ENCODE results near the gene SNX17. TPM values are rescaled to one million over a fixed set of nuclear protein-coding genes. Genes with fewer than 3 reads are reported as not detected.

Gene SNX17
- total RNA-seq: 57.0 TPM

GRCh38 chr2:27370026-27370815 is at the start of gene SNX17, which contains the start of gene EIF2B4:
TSS of gene SNX17 (plus strand) at chr2:27370616. CDS start at chr2:27370744, 128 bp downstream.
TSS of gene EIF2B4 (minus strand) at chr2:27370338. CDS start at chr2:27370314, 24 bp downstream.

DNA sequence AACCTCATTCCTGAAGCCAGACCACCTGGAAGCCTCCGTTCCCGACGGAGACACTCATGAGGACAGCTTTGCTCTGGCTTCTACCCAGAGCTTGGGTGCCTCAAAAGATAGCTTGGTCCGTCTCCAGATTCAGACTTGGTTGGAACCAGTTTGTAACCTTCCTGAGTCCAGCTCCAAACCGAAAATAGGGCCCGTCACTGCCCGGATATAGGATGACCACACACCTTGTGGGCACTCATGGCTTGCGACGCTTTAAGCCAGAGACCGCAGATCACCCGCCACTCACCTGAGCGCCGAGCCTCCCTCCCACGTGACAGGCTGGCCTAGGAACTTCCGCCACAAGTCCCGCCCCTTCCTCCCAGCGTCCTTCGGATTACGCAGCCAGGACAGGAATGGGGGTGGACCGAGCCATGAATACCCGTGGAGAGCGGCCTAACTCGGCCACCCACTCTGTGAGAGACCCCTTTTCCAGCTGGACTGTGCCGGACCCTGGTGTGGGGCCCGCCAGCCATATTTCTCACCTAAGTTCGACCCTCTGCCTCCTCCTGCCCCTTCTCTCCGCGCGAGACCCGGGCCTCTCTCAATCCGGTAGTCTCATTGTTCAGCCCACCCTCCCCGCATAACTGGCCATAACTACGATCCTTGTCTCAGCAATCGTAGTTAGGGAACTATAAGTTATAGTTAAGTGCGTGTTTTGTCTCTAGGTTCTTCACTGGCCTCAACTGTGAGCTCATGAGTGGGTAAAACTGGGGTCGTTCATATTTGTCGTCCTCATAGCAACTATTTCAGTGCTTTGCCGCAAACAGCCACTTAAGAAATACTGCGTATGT is 47.4 kb upstream of the SNX17 start, which contains the start of gene MPV17:
MPV17 (minus strand) TSS at position 332 of the 830 bp plus-strand sequence. CDS start 580 bp downstream, outside the sequence.

GRCh38 chr2:27356382-27357181 is 13.8 kb upstream of the SNX17 start, which contains the start of gene GTF3C2:
TSS of gene GTF3C2 (minus strand) at chr2:27356764. CDS start at chr2:27343554, 13,210 bp downstream.

GRCh38 chr2:27380626-27381545 is 10.5 kb downstream of the SNX17 start, which contains the start of gene ZNF513:
TSS of gene ZNF513 (minus strand) at chr2:27380734. CDS start at chr2:27380526, 208 bp downstream.

DNA sequence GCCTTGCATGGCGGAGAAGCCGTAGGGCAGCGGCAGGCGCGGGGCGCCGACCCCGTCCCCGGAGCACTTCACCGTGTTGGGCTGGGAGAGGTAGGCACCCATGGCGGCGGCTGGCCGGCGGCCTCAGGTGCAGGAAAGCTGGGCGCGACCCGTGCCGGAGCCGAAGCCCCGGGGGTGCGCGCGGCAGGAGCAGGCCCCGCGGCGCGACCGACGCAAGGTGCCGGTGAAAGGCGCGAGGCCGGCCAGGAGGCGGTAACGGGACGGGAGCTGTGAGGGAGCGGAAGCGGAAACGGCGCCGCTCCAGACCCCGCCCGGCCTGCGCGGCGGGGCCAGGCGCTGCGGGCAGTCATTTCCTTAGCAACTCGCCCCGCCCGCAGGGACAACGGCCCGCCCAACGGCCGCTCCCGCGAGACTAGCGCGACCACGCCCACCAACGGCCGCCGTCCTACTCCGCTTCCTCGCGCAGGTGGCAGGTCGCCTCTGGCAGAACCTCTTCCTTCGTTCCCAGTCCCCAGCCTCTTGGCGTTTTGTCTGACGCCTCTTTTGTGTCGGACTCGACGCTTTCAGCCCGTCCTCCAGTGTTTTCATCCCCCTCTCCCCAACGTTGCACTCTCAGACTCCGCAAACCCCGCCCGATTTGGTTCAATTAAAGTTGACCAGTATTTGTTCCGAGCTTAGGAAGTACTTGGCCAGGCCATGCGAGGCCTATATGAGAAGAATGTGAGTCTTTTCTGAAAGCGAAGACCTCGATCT is 39.1 kb downstream of the SNX17 start, which contains the start of gene PPM1G:
PPM1G (minus strand) TSS at position 271 of the 753 bp plus-strand sequence; CDS start at position 102, 169 bp downstream.

Other genes with a start within 250 kb of the SNX17 start
- 0.31 TPM for gene ABHD1, start 246.8 kb upstream of the SNX17 start, total RNA-seq
- gene PREB, start 236.0 kb upstream of the SNX17 start, total RNA-seq: 21.9 TPM
- not detected for gene PRR30, start 231.2 kb upstream of the SNX17 start, total RNA-seq
- not detected for gene TCF23, start 221.6 kb upstream of the SNX17 start, total RNA-seq
- 35.4 TPM for gene ATRAID, start 158.6 kb upstream of the SNX17 start, total RNA-seq
- gene SLC5A6, start 158.3 kb upstream of the SNX17 start, total RNA-seq: 28.8 TPM
- 20.7 TPM for gene CAD, start 153.2 kb upstream of the SNX17 start, total RNA-seq
- gene SLC30A3, start 107.6 kb upstream of the SNX17 start, total RNA-seq: 0.31 TPM
- gene DNAJC5G, start 95.2 kb upstream of the SNX17 start, total RNA-seq: not detected
- not detected for gene TRIM54, start 88.2 kb upstream of the SNX17 start, total RNA-seq
- gene UCN, start 62.2 kb upstream of the SNX17 start, total RNA-seq: not detected
- 107 TPM for gene MPV17, start 47.5 kb upstream of the SNX17 start, total RNA-seq
- gene GTF3C2, start 13.9 kb upstream of the SNX17 start, total RNA-seq: 56.7 TPM
- gene EIF2B4, start 278 bp upstream of the SNX17 start, total RNA-seq: 20.7 TPM
- 12.8 TPM for gene ZNF513, start 10.1 kb downstream of the SNX17 start, total RNA-seq
- gene PPM1G, start 39.0 kb downstream of the SNX17 start, total RNA-seq: 63.2 TPM
- gene NRBP1, start 58.0 kb downstream of the SNX17 start, total RNA-seq: 82.9 TPM
- not detected for gene KRTCAP3, start 71.8 kb downstream of the SNX17 start, total RNA-seq
- gene IFT172, start 119.1 kb downstream of the SNX17 start, total RNA-seq: 70.7 TPM
- gene FNDC4, start 124.6 kb downstream of the SNX17 start, total RNA-seq: 43.2 TPM
- 1.3 TPM for gene GCKR, start 126.2 kb downstream of the SNX17 start, total RNA-seq
- 69.8 TPM for gene ZNF512, start 212.4 kb downstream of the SNX17 start, total RNA-seq

Data from parietal lobe (tissue), 1 donor.